M059J (cell line): ENCODE results near the gene MTA3. TPM values are rescaled to one million over a fixed set of nuclear protein-coding genes. Genes with fewer than 3 reads are reported as not detected.
A peak's percentile ranks its signal among the peaks of the same experiment; 100 is the strongest.
"Not testable (repeated sequence)": the region's sequence is repeated elsewhere in the genome, so short reads cannot be mapped to it uniquely, and the experiment has no call there.

ENCODE experiments used
- DNase-seq: peaks from one replicate; pipeline ENCODE4 v3.0.0-alpha.2; 2012; ENCODE audit warnings: low read depth
- total RNA-seq: library from RNA; depleted of rRNA; stranded (reverse); fragments of >200 nt; shearing (Covaris generic); gene quantifications from 2 replicates; pipeline ENCODE4 v1.2.3, GENCODE V29; 2014

Gene MTA3
- total RNA-seq, 1 experiment from 2014 or later = 25.0 TPM

GRCh38 chr2:42731316-42731715, 162.9 kb downstream of the MTA3 start:
- DNase-seq = not testable (repeated sequence)

- DNase-seq = no peak
Observed at GRCh38 chr2:42733852-42734251, 165.4 kb downstream of the MTA3 start.

- DNase-seq = no peak
Observed at GRCh38 chr2:42736598-42737322, 168.3 kb downstream of the MTA3 start.

DNA sequence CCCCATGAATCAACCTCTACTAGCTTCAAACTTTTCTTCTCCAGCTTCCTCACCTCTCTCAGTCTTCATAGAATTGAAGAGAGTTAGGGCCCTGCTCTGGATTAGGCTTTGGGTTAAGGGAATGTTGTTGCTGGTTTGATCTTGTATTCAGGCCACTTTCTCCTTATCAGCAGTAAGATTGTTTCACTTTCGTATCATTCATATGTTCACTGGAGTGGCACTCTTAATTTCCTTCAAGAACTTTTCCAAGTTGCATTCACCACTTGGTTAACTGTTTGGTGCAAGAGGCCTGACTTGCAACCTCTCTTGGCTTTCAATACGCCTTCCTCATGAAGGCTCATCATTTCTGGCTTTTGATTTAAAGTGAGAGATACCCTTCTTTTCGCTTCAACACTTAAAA, 172.7 kb downstream of the MTA3 start:
- no peak for DNase-seq

DNA sequence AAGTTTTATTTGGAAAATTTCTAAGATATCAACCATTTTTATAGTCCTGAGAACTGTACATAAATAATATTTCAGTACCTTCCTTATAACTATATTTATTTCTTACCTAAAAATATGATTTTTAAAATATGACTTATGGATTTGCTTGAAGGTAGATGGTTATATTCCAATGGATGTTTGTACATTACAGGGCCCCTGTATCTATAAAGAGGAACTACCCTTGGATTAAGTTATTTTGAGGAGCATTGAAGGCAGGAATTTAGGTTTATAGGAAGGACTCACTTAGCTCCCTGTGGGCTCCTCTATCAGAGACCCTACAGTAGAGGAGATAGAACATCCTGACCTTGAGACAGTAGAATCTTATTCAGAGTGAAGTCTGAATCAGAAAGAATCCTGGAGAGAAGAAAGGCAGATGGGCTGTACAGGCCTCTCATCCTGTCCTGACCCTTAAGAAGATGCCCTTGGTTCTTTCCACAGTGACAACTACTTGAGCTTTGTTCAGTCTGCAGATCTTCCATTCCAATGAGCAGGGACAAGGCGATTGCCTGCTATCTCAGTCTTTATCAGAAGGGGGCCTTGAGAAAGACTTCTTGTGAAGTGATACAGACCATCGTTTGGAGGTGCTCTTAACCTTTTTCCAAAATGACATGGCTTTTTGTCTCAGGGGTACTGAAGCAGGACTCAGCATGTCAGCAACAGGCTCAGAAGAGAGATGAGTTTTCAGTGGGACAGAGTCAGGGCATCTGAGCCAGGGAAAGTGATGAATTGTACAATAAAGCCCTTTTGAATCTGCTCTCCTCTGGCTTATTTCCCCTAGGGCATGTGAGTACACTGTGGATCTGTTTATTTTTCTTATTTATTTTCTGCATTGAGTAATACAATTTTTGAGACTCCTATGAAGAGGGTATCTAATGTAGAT, 174.6 kb downstream of the MTA3 start:
- peak; percentile 30 for DNase-seq

DNA sequence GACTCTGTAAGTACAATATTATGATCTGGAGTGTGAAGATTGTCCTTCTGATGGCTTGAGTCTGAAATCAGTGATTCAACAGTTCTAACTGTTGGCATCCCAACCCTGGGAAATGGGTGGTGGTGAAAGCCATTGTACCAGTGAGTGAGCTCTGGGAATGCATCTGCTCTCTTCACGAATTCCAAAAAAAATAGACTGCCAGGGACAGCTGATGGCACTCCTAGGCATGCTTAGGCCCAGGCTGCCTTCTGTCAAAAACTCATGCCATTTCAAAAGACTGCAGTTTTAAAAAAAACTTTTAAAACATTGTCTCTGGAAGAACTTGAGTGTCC, 175.2 kb downstream of the MTA3 start:
- DNase-seq = no peak

- no peak for DNase-seq
Observed at GRCh38 chr2:42744545-42745082, 176.2 kb downstream of the MTA3 start.

DNA sequence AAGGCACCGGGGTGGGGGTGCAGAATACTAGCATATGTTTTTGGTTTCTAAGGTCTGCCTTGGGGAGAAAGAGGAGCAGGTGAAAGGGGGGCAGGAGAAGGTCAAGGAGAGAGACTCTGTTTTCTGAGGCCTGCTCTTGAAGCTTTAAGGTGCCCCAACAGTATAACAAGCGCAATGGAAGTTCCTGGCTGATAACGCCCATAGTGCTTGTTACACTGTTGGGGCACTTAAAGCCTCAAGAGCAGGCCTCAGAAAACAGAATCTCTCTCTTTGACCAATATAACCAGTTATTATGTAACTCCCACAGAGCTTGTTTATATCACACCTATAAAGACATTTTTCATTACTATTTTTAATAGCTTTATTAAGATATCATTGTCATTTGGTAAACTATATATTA, 179.0 kb downstream of the MTA3 start:
- no peak for DNase-seq

DNA sequence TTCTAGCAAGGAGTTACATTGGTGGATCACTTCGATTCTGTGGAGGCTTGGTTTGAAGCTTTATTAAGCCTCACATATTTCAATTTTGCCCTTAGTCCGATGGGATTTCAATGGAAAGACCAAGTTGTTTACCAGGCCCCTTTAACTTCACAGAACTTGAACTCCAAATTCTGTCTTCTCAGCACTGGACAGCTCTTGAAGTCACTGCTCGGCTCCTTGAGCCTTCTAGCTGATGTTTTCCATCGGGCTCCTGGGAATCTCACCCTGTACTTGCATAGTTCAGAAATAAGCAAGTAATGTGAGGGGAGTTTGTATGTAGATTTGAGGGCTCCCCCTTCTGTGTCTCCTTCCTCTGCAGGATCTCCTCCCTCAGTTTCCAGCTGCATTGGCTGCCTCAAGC, 180.4 kb downstream of the MTA3 start:
- no peak for DNase-seq

DNA sequence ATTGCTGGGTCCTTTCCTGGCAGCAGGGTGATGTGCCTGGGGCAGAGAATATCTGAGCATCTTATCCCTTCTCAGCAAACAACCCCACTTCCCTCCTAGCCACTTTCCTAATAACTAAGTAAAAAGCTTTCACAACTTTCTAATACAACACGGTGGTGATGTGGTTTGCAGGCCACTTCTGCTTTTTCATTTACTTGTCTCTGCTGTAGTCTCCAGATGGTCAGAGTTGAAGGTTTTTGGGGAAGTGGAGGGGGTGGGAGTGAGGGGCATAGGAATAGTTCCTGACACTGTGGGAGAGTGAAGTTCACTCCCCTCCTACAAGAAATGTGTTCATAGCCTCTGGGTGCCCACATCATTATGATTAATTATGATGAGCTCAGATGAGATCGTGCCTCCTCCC, 183.9 kb downstream of the MTA3 start:
- no peak for DNase-seq

DNA sequence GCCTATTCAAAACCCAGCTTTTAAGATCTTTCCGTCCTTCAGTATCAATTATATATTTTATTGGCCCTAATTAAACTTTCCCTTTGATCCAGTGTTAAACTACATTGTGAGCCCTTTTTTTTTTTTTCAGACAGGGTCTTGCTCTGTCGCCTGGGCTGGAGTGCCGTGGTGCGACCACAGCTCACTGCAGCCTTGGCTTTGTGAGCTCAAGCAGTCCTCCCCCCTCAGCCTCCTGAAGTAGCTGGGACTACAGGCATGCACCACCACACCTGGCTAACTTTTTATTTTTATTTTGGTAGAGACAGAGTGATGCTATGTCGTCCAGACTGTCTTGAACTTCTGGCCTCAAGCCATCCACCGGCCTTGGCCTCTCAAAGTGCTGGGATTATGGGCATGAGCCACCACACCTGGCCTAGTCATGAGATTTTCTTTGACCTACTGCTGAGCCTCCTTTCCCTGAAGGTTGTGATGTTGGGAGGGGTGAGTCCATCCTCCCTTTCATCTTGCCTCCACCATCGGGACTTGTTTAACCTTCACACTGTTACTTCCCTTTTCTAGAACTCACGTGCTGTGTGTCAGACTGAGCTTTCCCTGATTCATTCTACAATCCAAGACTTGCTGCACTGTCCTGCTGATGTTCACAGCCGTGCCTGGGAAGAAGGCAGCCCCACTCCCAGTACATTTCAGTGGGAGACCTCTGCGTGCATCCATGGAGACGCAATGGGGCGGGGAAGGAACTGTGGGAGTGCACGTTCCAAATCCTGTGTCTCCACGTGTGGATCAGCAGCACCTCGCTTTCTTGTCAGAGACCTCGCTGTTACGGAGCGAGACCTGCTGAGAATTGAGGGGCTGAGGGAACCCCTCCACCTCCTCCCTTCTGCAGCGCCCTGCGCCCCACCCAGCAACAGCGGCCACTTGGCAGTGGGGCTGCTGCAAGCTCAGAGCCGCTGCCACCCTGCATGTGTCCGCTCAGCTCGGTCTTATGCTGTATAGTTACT, 184.7 kb downstream of the MTA3 start:
- no peak for DNase-seq

GRCh38 chr2:42754021-42754775, 185.8 kb downstream of the MTA3 start:
- no peak for DNase-seq

GRCh38 chr2:42754776-42755140, 186.3 kb downstream of the MTA3 start:
- DNase-seq = no peak

GRCh38 chr2:42755191-42755880, 186.9 kb downstream of the MTA3 start:
- DNase-seq = no peak

DNA sequence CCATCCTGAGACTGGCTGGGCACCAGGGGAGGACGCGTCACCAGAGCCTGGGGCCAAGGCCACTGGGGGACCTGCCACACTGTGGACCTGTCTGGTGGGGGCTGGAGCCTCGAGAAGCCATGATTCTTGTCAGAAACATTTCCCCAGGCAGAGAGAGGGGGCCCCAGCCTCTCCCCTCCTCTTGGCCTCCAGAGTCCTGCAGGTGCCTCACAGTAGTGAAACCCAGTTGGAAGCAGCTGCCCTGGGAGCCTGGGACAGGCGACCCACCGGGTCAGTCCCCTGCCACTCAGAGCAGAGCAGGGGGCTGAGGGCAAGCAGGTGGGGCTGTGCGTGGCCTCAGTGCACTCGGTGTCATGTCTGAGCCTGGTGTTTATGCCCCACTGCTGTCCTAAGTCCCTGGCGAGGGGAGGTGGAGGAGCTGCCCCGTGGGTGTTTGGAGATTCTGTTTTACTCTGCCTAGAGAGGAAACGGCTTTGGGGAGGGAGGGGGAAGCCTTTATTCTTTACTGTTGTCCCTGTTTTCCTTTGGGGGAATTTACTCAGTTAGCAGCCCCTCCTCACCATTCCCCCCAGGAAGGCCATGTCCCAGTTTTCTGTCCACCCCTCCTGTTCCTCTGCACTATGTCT, 187.8 kb downstream of the MTA3 start:
- no peak for DNase-seq

GRCh38 chr2:42756966-42757513, 188.6 kb downstream of the MTA3 start:
- DNase-seq = peak; percentile 30

GRCh38 chr2:42757981-42758740, 189.7 kb downstream of the MTA3 start:
- no peak for DNase-seq

DNA sequence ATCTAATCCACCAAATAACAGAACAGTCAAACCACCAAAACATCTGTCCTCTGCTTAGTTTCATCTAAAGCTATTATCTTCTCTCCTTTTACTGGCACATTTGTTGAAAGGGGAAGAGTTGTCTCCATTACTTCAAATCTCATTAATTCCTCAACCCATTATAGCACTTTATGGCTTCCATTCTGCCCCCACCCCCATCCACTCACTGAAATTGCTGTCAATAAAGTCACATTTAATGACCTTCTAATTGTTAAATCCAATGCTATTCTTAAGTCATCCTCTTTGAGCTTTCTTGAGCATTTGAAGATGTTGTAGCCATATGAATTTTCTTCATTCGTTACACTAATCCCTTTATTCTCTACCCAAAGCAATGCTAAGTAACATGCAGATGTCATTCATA, 190.3 kb downstream of the MTA3 start:
- DNase-seq = no peak

DNA sequence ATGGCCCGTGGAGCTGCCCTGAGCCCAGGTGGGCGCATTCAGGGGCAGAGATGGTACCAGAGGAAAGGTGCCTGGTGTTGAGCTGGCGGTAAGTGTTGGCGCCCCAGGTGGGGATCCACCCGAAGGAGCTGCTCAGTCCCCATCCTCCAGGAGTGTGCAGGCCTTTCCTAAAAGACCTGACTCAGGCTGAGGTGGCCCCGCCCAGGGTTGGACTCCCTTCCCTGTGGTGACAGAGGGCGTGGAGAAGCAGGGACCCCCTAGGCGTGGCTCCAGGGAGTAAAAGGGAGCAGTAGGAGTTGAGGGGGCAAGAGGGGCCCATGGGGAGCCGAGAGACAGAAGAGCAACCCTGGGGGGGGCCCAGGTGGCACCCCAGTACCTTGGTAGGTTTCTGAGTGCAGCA, 193.1 kb downstream of the MTA3 start:
- no peak for DNase-seq
